ENCODE measurements around the gene CTDP1.
A peak's percentile ranks its signal among the peaks of the same experiment; 100 is the strongest.

CTDP1 gene, protein sequence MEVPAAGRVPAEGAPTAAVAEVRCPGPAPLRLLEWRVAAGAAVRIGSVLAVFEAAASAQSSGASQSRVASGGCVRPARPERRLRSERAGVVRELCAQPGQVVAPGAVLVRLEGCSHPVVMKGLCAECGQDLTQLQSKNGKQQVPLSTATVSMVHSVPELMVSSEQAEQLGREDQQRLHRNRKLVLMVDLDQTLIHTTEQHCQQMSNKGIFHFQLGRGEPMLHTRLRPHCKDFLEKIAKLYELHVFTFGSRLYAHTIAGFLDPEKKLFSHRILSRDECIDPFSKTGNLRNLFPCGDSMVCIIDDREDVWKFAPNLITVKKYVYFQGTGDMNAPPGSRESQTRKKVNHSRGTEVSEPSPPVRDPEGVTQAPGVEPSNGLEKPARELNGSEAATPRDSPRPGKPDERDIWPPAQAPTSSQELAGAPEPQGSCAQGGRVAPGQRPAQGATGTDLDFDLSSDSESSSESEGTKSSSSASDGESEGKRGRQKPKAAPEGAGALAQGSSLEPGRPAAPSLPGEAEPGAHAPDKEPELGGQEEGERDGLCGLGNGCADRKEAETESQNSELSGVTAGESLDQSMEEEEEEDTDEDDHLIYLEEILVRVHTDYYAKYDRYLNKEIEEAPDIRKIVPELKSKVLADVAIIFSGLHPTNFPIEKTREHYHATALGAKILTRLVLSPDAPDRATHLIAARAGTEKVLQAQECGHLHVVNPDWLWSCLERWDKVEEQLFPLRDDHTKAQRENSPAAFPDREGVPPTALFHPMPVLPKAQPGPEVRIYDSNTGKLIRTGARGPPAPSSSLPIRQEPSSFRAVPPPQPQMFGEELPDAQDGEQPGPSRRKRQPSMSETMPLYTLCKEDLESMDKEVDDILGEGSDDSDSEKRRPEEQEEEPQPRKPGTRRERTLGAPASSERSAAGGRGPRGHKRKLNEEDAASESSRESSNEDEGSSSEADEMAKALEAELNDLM

DNA sequence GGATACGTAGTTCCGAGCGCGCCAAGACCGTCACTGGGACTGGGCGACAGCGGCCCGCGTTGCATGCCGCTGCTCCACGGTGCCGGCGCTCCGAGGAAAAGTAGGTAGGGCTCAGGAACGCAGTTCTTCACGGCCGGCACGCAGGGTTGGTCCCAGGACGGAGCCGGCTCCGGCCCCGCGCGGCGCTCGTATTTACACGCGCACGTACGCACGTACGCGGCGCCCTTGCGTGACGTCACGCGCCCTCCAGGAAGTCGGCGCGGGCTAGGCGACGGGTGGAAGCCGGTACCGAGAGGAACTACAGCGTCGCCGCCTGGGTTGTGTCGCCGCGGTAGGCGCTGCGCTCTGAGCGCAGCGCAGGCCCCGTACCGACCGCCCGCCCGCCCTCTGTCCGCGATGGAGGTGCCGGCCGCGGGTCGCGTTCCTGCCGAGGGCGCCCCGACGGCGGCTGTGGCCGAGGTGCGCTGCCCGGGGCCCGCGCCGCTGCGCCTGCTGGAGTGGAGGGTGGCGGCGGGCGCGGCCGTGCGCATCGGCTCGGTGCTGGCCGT, at the start of gene CTDP1:
CTDP1 (plus strand) TSS at position 252 of the 548 bp plus-strand sequence; CDS start at position 397, 145 bp downstream.
- peak; percentile 84 for DNase-seq

DNA sequence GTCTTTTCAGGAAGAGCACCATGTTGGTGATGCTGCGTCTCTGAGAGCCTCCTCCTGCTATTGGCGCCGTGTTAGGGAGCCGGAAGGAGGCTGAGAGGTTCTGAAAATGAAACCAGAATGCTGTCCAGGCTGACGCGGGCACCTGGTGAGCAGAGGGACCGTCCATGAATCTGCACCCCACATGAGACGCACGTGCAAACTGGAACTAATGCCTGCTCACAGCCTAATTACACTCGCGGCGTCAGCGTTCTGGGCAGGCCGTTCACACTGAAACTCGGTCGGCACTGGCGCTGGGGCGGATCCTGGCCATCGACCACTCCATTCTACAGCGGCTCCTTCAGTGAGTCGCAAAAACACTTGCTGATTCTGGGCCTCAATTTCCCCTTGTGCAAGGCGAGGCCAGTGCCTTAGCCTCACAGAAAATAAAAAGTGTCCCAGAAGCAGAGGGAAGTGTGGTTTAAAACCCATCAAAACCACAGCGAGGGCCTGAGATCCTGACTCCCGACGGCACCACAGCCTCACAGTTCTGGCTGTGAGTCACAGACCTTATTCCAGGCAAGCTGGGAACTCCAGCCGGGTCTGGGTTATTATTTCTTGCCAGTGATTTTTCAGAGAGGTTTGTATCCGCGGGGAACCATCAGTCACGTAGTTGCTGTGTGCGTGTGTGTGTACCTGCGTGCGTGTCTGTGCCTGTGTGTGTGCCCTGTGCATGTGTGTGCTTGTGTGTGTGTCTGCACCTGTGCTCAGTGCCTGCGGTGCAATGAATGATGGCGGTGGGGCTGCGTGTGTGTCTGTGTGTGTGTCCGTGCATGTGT, 49.1 kb upstream of the CTDP1 start:
- DNase-seq: no peak

DNA sequence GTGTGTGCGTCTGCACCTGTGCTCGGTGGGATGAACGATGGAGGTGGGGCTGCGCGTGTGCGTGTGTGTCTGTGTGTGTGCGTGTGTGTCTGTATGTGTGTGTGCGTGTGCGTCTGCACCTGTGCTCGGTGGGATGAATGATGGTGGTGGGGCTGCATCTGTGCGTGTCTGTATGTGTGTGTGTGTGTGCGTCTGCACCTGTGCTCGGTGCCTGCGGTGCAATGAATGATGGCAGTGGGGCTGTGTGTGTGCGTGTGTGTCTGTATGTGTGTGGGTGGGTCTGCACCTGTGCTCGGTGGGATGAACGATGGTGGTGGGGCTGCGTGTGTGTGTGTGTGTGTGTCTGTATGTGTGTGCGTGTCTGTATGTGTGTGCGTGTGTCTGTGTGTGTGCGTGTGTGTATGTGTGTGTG, 48.5 kb upstream of the CTDP1 start:
- DNase-seq: no peak

DNA sequence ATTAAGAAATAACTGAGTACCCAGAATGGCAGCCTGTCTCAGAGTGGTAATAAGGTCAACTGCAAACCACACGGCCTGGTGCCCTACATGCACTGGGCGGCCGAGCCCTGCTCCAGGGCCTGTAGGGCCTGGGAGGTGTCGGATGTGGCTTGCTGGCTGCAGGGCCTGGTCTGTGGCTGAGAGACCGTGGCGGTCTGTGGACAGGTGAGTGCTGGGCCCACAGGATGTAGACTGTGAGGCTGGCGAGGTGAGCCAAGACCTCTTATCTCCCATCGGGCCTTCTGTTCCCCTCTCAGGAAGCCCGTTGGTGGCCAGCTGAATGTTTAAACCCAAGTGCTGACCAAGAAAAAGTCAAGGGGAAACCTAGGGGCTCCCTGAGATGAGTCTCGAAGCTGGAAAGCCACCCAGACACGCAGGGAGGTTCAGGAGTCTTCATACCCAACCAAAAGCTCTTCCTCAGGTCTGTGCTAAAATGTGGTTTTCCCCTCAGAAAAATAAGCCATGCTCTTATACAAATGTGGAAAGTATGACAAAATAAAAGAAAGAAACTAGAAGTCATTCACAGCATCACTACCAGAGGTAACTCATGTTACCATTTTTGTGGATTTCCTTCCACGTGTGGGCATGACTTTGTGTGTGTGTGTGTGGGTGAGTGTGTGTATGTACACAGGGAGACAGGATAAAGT, 47.7 kb upstream of the CTDP1 start:
- no peak for DNase-seq

DNA sequence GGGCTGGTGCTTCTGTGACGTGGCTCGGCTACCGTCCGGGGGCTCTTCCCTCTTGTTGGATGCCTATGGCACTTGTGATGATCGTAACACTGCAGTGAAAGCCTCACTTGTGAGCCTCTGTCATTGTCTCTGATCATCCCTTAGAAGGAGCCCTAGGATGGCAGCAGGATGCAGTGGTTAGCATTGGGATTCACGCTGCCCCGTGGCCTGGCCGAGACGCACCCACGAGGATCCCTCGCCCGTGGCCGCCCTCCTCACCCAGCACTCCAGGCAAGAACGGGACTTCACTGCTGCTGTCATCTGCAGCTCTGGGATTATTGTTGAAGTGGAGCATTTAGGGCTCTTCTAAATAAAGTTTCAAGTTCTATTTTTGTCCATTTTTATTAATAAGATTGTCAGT, 46.8 kb upstream of the CTDP1 start:
- no peak for DNase-seq

DNA sequence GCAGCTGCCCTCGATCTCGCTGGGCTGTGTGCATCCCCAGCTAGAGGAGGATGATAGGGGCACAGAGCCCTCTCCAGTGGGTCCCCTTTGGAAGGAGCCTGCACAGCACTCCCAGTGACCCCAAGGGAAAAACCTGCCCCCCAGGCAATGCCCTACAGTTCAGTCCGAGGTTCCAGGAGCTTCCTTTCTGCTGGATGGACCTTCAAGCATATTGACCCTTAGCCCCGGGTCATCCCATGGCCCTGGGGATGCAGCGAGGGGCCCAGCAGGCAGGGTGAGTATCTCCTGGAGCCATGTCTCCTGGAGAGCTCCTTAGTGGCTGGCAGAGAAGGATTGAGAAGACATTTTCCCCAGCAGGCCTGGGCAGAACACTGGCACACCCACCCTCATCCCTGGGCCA, 45.4 kb upstream of the CTDP1 start:
- no peak for DNase-seq

DNA sequence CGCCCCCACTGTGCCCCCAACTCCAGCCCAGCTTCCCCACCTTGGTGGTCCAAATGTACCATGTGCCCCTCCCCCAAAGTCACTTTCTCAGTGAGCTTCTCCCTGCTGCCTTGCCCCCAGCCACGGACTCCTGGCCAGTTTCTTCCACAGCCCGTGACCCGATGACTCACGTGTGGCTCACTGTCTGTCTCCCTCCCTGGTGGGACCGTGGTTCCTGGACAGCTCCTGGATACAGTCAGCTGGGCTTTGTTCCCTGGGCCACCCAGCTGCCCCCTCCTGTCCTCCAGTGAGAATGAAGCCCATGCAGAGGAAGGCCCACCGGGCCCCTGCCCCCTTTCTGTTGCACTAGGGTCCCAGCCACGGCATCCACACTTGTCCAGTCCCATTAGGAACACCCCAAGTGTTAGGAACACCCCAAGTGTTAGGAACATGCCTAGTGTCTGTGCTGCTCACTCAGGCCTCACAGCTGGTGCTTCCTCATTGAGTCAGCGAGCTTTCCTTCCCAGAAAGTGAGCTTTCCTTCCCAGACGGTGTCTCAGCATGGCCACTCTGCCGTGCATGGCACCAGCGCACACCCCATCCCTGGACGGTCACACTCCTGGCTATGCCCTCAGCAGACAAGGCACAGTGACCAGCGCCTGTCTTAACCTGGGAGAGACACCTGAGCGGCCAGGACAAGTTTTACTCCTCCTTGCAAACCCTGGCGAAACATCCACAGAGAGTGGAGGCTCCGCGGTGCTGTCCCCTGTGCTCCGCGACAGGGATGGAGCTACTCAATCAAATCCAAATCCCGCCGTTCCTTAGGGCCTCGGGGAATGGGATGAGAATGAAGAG, 44.8 kb upstream of the CTDP1 start:
- DNase-seq: no peak

DNA sequence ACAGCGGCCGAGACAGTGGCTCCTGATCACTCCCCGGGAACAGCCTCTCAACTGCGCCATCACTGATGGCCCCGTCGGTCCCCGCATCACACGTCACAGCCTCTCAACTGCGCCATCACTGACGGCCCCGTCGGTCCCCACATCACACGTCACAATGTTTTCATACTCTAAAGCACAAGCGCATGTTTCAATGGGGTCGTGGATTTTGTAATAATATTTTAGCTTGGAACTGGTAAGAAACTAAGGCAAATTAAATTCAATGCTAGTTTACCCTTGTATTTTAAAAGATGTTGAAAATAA, 44.2 kb upstream of the CTDP1 start:
- DNase-seq: no peak

DNA sequence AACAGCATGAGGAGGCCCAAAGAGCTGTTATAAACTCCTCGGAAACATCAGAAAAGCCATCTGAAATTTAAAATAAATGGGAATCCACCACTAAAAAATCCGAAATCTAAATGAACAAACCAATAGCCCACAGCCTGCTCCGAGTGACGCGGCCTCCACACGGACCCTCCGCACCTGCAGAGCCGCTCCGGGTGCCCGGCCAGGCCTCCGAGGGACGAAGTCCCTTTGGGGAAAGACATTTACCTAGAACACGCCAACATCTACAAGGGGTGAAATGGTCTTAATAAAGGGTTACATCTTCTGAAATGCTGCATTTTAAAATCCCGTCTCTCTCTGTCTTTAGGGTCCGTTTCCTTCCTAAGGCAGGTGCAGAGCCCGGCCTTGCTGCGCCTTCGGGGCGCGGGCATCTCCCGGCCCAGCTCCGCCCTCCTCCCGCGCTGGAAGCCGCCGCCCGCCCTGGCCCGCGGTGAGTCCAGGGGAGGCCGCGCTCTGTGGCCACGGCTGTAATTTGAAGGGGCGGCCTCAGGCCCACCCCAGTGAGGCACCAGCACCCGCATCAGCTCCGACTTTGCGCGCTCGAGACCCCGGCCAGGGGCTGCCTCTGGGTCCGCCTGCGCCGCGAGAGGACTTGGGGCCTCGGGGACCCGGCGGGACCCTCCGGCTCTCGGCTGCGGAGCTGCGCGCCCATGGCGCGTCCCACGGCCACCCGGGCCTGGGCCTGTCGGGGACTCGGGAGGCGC, 42.3 kb upstream of the CTDP1 start:
- DNase-seq: no peak

DNA sequence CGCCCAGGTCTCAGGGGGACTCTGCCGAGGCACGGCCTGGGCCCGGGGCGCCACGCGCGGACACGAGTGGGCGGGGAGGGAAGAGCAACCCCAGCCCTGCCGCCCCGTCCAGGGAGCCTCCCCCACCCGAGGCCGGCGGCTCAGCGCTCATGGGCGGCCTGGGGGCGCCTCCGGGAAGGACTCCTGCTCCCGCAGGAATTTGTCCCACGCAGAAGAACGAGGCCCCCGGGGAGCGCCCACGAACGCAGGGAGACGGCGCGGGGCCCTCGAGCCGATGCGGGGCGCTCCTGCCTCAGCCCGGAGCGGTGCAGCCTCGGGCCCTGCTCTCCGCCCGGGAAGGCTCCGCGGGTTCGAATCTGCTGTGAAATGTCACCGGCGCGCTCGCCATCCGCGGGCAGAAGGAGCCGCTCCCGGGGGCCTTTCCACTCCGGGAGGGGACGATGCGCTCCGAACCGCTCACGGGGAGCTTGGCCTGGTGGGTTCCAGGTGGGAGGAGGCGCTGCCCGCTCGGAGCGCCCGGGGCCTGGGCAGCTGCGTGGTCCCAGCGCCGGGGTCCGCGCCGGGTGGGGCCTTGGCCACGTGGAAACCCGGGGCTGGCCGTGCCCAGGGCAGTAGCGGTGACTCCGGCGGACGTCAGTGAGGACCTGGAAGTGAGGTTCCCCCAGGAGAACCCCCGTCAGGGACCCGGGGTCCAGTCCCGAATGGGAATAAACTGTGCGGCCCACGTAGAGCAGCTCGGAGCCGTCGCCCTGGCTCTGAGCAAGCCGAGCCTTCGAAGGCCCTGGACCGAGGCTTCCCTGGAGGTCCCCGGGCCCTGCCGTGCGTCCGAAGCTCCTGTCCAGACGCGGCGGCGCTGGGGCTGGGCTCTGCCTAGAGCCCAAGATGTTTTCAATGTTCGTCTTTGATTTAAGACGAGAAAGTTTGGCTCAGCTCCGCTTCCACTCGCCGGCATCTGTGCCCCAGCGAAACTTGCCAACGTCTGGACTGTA, 41.4 kb upstream of the CTDP1 start:
- no peak for DNase-seq

DNA sequence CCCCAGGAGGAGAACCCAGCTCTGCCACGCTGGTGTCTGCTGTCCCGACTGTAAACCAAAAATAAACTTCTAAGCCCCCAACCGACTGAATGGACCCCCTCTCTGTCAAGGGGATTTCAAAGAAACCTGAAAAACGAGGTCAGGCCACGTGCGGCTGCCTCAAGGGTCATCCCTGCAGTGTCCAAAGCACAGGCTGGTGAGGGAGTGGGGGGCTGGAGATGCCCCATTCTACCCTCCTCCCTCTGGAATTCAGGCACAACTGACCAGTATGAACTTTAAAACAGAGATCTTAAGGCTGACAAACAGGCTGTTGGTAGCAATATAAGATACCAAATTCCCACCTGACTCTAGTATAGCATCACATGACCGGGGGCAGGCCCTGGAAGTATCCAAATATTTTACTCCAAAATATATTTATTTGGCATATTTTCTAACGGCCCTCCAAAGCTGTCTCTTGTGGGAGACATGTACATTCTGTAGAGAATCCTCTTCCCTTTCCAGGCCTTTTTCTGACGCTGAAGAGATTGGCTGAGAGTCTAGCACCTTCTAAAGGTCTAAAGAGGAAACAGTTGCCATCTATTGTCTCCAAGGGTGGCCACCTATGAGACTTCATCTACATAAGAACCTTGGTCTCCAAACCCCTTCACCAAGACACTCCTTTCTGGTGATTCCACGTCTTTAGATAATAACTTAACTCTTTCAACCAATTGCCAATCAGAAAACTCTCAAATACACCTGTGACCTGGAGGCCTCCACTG, 40.4 kb upstream of the CTDP1 start:
- no peak for DNase-seq

DNA sequence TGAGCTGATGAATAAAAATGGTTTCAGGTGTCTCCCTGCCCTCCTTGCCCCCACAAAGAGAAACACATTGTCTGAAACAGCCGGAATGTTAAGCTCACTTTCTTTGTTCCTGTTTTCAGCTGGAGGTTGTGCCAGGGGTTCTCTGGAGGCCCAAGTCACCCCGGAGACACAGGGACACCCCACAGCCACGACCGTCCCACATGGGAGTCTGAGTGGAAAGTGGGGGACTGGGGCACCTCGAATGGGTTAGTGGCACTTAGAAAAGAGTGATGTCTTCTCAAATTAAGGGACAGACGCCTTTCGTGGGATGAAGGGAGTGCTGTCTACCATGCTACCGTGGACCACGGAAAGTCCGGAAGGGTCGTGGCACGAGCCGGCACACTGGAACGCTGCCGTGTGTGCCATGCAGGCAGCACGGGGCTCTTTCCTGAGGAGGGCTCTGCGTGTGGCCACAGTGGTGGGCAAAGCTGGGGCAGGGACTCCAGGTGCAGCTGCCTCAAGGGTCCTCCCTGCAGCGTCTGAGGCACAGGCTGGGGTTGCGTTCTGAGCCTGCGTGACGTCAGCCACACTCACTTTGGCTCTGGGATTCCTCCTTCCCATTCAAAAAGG, 39.4 kb upstream of the CTDP1 start:
- DNase-seq: no peak

DNA sequence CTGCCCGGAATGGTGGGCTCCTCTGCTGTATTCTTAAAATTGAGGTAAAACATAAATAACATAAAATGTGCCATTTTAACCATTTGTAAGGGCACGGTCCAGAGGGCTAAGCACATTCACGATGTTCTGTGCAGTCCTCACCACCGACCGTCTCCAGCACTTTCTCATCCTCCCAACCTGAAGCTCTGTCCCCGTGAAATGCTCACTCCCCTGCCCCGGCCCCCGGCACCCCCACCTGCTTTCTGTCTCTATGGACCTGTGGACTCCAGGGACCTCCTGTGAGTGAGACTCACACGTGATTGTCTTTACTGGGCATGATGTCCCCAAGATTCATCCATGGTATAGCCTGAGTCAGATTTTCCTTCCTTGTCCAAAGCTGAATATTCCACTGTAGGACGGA, 38.7 kb upstream of the CTDP1 start:
- DNase-seq: no peak

DNA sequence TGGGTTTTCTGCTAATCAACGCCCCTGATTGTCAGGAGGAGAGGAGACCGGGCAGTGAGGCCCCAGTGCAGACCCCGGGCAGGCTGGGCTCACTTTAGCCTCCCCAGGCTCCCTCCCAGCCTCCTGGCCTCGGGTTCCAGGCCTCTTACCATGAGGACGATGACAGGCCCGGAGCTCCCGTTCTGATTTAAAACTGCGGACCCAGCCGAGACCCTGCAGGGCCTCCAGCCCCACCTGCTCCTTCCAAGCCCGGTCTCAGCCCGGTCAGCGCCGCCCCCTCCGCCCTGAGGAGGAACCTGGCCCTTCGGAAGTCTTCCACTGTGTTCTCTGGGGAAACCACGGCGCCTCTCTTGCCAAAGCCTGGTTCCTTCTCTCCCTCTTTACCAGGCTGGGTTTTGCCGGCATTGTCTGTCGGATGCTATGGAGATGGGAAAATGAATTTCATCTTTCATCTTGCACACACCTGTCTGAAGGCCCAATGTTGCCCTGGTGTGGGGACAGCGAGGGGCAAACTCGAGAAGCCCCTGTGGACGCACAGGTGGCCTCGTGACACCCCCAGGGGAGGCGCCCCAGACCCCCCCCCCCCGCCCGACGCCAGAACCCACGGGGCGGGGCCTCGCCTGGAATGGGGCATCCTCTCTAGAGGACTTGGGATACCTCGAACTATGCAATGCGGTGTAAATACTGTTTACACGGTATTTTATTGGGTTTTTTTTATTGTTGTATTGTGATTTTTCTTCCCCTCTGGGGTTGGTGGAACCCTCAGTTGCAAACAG, 37.7 kb upstream of the CTDP1 start:
- no peak for DNase-seq

DNA sequence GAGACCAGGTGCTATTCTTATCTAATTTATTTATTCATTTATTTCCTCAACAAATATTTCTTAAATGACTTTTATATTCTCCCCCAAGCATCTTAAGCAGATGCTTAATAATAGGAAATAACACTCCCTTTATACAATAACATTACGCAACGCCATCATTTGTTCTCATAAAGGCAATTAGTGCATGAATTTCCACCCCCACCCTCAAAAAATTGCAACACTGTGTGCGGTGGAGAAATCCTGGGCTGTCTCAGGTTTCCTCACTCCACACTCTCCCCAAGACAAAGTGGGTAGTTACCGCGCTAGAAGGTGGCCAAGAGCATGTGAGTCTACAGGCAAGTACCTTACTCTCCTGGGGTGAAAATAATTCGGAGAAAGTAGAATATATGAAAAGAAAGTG, 37.0 kb upstream of the CTDP1 start:
- DNase-seq: peak; percentile 73

DNA sequence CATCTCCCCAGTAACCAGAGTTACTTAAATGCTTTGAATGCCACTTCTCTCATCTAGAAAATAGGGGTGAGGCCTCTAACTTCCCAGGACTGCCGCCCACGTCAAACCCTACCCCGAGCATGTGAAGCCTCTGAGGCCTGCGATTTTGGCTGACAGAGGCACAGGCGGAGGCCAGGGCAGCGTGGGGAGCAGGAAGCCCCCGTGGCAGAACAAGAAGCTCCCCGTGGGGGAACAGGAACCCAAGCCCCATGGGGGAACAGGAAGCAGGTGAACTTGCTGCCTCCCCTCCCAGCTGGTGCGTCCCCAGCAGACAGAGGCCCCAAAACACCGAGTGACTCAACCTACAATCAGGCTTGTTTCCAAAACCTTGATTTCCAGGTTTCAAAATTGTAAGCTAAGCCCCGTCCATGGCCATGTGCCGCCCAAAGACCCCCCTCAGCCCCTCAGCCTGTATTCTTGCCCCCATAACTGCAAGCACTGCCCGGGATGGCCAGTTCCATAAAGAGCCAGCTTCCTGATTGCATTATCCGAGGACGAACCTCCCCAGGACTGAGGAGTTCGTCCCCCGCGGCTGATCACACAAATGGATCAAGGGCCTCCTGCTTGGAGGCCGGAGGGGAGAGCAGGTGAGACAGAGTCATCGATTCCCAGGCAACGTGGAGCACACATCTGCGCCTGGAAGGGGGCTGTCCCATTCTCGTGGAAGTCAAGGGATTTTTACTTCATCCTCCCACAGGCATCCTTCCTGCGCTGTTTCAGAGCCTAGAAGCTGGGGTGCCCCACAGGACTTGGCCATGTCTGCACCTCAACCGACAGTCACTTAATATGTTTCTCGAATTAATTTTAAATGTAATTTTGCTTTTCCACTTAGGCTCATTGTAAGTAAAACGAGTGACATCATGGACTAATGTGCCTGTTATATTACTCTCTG, 36.3 kb upstream of the CTDP1 start:
- DNase-seq: peak; percentile 73

Data from GF-D8 (cell line).